ENCODE data around the gene PPP1R3G.
"Not testable (repeated sequence)": the region's sequence is repeated elsewhere in the genome, so short reads cannot be mapped to it uniquely, and the experiment has no call there.

The PPP1R3G gene

DNA sequence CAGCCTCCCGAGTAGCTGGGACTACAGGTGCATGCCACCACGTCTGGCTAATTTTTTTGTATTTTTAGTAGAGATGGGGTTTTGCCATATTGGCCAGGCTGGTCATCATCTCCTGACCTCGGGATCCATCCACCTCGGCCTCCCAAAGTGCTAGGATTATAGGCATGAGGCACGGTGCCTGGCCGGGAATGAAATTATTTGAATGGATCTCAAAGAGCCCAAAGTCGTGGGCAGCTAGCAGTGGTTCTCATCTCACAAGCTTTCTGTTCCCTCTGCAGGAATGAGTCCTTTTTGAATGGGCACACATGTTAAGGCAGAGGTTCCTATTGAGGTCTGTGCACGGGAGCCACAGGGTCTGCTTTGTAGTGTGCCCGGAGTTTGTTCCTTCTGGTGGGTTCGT, 34.9 kb downstream of the PPP1R3G start:
- DNase-seq (ENCODE audit: low spot score) = no peak

DNA sequence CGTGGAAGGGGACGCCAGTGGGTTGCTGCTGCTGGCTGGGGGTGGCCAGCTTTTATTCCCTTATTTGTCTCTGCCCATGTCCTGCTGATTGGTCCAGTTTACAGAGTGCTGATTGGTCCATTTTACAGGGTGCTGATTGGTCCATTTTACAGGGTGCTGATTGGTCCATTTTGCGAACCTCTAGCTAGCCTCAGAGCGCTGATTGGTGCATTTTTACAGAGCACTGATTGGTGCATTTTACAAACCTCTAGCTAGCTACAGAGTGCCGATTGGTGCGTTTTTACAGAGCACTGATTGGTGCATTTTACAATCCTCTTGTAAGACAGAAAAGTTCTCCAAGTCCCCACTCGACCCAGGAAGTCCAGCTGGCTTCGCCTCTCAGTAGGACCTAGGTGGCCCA, 35.4 kb downstream of the PPP1R3G start:
- DNase-seq (ENCODE audit: low spot score) = not testable (repeated sequence)

DNA sequence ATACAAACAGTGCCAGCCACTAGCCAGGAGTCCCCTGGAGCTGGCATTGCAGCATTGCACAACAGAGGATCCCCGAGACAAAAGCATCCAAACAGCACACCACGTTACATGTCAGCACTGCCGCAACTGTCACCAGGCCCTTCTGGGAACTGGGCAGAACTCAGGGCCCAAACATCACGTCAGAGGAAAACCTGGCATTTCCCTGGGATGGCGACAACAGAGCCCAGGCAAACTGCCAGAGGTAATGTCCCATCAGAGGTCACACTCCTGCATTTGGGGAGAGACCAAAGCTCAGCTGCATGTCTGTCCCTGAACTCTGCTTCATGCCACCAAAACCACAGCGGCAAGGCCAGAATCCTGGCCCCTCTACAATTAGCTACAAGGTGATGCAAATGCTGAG, 36.3 kb downstream of the PPP1R3G start:
- DNase-seq (ENCODE audit: low spot score) = no peak

DNA sequence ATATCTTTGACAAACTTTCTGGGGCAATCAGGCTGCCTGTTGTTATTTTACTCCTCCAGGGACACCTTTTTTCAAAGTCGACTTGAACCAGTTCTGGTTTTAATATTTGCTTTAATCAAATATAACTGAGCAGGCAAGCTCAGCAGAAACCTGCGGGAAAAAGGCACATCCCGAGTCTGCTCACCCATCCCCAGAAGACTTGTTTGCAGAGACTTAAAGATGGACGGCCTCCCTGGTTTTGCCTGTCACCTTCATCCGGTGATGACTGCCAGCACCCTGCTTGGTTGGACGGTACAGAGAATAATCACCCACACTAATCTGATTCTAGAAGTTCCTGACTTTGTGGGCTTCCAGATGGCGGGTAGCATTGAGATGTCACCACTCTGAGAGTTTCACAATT, 36.8 kb downstream of the PPP1R3G start:
- no peak for DNase-seq (ENCODE audit: low spot score)

DNA sequence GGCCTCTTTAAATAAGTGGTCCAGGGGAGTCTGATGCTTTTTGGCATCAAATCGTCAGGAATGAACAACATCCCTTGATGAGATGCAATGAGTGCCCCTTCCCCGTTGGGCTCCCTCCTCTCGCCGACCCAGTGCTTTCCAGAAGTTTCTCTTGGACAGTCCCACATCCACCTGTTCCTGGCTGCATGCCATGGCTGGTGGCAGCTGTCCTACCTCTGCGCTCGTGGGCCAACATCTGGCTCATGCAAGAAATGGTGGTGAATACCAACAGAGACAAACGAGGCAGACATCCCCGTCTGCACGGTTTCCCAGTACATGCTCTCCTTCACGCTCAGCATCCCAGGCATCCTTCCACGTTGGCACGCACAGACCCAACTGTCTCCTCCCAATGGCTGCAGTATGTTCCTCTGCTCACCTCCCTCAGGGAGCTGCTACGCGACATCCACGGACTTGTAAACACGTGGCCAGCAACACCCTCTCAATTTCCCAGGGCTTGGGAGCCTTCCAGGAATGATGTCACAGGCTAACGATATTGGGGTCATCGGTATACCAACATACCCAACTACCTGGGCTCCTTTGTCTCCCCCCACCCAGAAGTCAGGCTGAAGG, 37.5 kb downstream of the PPP1R3G start:
- DNase-seq (ENCODE audit: low spot score) = no peak

DNA sequence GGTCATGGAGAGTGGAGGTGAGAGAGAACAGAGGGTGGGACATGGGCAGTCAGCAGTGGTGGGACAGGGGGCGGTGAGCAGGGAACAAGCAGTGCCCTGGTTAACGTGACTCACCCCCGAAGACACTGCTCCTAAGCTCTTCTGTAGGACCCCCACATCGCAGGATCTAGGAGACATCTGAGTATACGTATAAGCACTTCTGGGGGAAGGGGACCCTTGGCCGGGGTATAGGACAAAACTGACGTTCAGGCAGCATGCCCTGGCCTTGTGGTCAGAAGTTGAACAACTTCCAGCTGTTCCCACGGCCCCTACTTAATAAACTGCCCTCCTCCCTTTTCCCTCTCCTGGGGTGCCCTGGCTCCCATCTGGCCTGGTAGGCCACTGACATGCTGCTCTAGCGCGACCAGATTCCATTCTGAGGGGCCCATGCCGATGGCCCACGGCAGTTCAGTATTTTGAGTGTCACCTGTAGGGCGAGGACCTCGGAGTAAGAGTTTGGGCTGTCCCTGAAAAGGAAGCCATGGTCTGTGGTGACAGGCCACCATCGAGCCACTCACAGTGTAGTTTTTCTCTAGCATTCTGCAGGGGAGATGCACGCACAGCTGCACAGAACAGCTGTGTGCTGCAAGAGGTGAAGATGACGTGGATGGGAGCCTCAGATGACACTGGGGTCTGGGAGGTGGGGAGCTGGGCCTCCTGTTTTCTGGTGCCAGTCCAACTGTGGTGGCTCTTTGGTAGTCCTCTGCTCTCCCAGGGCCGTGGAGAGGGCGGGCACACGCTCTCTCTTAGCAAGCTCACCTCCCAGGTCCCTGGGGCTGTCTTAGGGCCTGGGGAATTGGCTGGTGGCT, 38.4 kb downstream of the PPP1R3G start:
- no peak for DNase-seq (ENCODE audit: low spot score)

DNA sequence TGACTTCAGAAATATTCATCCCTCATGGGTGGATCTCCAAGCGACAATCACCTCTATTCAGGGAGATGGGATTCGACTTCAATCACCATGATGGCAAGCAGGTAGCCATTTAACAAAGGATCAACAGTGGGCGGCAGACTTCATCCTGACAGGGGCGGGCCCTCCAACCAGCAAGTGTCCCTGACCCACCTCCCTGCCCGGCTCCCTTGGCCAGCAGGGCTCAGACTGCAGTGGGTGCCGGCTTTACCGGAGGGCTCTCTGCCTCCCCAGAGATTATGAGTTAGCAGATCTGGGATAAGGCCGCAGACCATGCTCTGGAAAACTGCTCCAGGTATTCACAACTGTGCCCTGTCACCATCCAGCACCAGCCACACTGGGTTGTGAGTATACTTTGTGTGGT, 39.4 kb downstream of the PPP1R3G start:
- no peak for DNase-seq (ENCODE audit: low spot score)

DNA sequence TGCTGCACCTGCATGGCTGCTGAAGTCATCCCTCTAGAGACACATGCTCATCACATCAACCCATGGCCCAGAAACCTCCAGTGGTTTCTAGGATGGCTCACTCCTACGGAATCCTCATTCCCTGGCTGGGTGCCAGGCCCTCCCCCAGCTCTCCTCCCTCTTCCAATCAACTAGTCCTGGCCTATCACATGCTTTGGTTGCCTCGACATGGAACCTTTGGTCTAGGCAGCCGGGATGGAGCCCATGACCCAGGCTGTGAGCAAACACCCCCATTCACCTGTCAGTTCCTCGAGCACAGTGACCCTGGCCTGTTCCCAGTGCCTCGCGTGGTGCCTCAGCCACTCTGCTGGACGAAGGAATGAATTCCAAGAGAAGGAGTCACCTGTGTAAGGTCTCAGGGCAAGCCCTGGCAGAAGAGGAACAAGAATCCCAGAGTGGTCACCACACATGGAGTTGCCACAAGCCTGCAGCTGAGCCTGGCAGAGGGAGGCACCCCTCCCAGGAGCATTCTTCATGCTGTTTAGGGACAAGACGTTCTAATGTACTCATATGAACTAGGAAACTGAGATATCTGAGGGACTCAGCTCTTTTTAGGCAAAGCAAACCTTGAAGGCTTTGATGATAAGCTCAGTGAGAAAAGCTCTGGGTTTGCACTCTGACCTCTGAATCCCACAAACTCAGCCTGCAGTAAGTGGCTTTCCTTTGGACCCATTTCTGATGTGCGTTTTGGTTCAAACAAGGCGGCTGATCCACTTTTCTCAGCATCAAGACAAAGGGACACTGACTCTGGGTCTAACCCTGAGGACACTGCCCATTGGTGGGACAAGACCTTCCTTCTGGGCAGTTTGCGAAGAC, 40.2 kb downstream of the PPP1R3G start:
- no peak for DNase-seq (ENCODE audit: low spot score)

DNA sequence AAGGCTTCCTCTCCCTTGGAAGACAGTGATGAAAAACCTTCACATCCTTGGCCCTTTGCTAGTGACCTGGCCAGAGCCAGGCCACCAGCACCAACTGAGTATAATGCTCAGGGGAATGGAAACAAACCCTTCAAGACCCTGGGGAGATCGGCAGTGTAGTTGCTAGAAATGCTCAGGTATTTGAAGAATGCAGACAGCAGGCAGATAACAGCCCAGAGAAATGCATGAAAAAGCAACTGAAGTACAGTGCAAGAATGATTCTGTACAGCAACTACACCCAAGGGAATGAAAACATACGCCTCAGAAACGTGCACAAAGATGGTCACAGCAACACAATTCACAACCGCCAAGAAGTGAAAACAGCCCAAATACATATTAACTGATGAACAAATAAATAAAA, 41.1 kb downstream of the PPP1R3G start:
- DNase-seq (ENCODE audit: low spot score) = no peak

DNA sequence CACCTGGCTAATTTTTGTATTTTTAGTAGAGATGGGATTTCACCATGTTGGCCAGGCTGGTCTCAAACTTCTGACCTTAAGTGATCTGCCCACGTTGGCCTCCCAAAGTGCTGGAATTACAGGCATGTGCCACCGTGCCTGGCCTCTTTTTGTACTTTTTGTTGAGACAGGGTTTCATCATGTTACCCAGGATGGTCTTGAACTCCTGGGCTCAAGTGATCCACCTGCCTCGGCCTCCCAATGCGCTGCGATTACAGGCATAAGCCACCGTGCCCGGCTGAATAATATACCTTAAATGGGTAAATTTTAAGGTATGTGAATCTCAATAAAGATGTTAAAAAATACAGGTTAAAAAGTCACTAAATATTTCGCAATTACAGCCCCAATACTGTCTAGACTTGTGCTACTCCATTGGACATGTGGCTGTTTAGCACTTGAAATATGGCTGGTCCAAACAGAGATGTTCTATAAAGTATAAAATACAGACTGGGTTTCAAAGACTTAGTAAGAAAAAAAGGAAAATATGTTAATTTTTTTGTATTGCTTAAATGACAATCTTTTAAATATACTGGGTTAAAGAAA, 42.1 kb downstream of the PPP1R3G start:
- no peak for DNase-seq (ENCODE audit: low spot score)

DNA sequence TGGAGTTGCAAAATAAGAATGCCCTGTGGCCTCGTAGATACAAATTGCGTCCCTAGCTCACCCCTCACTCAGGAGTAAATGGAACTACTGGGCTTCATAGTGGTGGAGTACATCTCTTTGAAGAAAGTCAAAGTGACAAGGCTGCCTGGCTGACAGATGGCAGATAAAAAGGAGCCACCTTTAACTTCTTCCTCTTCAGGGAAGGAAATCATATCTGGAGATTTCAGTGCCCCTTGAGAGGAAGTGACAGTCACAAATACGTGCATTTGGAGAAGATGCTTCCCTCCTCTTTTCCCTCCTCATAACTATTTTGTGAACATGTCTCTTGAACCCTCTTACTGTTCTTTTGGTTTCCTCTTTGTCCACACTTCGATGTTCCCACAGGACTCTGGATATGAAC, 43.2 kb downstream of the PPP1R3G start:
- no peak for DNase-seq (ENCODE audit: low spot score)

DNA sequence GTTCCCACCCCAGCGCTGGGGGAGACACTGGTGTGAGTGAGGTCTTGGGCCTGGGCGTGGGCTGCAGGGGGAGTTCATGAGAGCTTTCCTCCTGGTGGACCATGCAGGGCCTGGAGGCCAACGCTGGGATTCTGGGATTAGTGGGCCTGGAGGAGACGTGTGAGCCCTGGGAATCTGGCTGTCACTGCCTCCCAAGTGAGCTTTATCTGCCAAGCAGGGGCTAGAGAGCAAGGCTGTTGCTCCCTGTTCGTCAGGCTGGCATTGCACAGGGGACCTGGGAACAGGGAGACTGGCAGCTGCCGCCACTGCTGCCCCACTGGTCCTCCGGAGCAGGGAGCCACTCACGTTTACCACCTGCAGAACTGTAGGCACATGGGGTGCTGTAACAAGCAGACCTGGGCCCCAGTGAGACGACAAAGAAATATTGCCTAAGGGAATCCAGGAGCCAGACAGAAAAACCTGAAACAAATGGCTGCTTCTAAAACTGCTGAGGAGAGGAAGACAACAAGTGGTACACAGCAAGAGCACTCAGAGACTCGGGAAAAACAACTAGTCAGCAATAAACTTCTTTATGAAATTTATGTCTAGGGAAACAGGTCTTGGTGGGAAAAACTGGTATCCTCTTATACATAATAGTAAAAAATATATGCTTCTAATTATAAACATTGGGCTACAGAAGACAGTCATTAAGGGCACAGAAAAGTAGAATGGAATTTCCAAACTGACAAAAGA, 45.2 kb downstream of the PPP1R3G start:
- DNase-seq (ENCODE audit: low spot score) = no peak

DNA sequence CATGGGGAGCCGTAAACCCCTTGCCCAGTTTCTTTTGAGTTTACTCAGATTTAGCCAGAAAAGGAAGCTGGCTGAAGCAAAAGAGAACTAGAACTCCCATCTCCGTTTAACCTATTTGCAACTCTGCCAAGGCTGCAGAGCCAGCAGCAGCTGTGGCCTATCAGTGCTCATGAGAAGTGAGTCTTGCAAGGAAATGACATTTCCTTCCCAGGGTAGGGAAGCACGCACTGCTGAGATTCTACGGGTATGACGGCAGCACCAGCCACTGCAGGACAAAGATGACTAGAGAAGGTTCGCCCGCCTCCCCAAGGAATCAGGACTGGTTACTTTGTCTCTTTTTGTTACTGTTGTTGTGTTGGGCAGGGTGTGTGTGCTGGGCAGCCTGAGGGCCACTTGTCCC, 47.6 kb downstream of the PPP1R3G start:
- DNase-seq (ENCODE audit: low spot score) = peak; percentile 85

DNA sequence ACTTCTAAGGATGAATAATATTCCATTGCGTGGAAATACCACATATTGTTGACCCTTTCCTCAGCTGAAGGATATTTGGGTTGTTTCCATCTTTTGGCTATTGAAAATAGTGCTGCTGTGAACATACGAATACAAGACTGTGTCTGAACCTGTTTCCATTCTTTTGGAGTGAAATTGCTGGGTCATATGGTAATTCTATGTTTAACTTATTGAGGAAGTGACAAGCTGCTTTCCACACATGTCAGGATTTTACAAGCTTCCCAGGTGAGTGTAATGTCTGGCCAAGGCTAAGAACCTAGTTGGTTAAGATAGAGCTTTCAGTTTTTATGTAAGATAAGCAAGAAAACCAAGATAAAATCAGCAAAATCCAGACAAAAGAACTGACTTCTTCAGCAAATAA, 48.8 kb downstream of the PPP1R3G start:
- no peak for DNase-seq (ENCODE audit: low spot score)

DNA sequence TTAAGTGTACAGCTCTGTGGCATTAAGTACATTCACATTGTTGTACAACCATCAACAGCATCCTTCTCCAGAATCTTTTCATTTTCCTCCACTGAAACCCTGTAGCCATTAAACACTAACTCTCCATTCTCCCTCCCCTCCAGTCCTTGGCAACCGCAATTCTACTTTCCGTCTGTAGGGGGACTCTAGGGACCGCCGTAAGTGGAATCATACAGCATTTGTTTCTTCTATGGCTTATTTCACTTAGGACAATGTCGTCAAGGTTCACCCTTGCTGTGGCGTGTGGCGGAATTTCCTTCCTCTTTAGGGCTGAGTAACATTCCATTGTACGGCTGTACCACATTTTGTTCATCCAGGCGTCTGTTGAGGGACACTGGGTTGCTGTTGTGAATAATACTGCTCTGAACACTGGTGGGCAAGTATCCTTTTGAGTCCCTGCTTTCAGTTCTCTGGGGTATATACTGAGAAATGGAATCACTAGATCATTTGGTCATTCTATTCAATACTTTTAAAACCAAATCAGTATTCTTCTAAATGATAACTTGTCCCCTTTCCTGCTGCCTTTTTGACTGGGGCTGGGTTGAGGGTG, 50.7 kb downstream of the PPP1R3G start:
- DNase-seq (ENCODE audit: low spot score) = no peak

DNA sequence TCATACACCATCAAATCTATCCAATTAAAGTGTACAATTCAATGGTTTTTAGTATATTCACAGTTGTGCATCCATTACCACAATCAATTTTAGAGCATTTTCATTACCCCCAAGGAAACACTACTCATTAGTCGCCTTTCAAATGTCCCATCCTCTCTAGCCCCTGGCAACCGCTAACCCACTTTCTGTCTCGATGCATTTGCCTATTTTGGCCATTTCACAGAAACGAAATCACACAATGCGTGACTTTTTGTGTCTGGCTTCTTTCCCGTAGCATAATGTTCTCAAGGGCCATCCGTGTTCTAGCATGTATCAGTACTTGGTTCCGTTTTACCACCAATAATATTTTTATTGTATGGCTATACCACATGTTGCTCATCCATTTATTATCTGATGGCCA, 51.7 kb downstream of the PPP1R3G start:
- no peak for DNase-seq (ENCODE audit: low spot score)
